ENCODE measurements around the gene SLC44A5.

DNA sequence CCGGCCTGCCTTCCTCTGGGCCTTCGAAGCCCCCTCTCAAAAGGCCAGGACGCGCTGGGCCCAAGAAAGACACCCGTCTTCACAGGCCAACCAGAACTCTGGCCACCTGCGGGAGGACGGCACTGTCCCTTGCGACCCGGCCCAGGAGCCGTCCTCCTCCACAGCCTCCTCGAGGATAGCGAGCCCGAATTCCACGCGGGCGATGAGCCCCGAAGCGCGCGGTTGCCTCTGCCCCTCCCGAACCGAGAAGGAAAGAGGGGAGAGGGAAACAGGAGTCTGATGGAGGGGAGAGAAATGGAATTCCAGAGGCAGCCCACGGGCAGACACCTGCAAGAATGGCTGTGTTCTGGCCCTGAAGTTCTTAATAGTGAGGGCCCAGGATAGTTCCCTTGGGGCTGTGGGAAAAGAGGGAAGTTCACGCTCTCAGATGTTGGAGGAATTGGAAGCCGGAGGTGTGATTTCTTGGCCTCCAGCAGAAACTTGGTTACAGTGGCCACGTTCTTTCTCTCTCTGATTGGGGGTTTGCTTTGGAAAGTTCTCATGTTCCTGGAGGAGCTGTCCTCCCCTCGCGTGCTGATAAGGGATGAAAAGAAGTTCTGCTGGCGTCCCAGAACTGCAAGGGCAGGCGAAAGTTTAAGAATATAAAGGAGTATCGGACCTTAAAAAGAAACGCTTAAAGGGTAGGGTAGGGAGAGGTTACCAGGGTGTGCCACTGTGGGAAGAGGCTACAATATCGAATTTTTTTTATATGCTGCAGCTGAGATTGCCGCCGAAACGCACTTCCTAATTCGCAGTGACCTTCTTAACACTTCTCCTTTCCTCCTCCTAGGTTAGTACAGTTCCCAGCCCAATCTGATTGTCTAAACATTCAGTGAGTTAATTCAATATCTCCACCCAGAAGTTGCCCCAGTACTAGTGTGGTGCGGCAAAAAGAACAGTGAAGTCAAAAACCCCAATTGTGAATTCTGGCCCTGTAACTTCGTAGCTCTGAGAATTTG lies 5.8 kb upstream of the SLC44A5 start:
- TF ChIP-seq, protein P1, sequence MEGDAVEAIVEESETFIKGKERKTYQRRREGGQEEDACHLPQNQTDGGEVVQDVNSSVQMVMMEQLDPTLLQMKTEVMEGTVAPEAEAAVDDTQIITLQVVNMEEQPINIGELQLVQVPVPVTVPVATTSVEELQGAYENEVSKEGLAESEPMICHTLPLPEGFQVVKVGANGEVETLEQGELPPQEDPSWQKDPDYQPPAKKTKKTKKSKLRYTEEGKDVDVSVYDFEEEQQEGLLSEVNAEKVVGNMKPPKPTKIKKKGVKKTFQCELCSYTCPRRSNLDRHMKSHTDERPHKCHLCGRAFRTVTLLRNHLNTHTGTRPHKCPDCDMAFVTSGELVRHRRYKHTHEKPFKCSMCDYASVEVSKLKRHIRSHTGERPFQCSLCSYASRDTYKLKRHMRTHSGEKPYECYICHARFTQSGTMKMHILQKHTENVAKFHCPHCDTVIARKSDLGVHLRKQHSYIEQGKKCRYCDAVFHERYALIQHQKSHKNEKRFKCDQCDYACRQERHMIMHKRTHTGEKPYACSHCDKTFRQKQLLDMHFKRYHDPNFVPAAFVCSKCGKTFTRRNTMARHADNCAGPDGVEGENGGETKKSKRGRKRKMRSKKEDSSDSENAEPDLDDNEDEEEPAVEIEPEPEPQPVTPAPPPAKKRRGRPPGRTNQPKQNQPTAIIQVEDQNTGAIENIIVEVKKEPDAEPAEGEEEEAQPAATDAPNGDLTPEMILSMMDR (IDR thresholded peaks at IDR 0.05; ENCODE audit: low read depth, low read length, missing input control): no peak
- TF ChIP-seq GABPA (IDR thresholded peaks at IDR 0.05 in 1 of 2, conservative IDR thresholded peaks at IDR 0.05 in 1 of 2) (no peak), TAF1 (conservative IDR thresholded peaks at IDR 0.05) (no peak), JUND (IDR thresholded peaks at IDR 0.05) (no peak)
